GM12872 (cell line): ENCODE measurements around the gene DIP2C.

Experiments used
- TF ChIP-seq, protein P1 (sequence below): IDR thresholded peaks from 3 replicates; pipeline ENCODE4 v1.5.1; 2011; ENCODE audit warnings: low read depth, mild to moderate bottlenecking, low read length, moderate library complexity; ENCODE audit not compliant: insufficient read depth

DIP2C gene

GRCh38 chr10:360653-361052 is 328.8 kb downstream of the DIP2C start:
- TF ChIP-seq, protein P1, sequence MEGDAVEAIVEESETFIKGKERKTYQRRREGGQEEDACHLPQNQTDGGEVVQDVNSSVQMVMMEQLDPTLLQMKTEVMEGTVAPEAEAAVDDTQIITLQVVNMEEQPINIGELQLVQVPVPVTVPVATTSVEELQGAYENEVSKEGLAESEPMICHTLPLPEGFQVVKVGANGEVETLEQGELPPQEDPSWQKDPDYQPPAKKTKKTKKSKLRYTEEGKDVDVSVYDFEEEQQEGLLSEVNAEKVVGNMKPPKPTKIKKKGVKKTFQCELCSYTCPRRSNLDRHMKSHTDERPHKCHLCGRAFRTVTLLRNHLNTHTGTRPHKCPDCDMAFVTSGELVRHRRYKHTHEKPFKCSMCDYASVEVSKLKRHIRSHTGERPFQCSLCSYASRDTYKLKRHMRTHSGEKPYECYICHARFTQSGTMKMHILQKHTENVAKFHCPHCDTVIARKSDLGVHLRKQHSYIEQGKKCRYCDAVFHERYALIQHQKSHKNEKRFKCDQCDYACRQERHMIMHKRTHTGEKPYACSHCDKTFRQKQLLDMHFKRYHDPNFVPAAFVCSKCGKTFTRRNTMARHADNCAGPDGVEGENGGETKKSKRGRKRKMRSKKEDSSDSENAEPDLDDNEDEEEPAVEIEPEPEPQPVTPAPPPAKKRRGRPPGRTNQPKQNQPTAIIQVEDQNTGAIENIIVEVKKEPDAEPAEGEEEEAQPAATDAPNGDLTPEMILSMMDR, result no peak

GRCh38 chr10:359762-360161 is 329.7 kb downstream of the DIP2C start:
- TF ChIP-seq, protein P1, result no peak

- TF ChIP-seq, protein P1, result no peak
These were observed 330.4 kb downstream of the DIP2C start for GRCh38 chr10:359093-359492.

GRCh38 chr10:357201-357950 is 332.1 kb downstream of the DIP2C start:
- TF ChIP-seq, protein P1, result no peak

- TF ChIP-seq, protein P1, result no peak; the same call in 2 of the 3 replicates
These were observed 333.0 kb downstream of the DIP2C start for GRCh38 chr10:356452-356851.

- TF ChIP-seq, protein P1, result no peak
These were observed 334.4 kb downstream of the DIP2C start for GRCh38 chr10:354901-355617.

DNA sequence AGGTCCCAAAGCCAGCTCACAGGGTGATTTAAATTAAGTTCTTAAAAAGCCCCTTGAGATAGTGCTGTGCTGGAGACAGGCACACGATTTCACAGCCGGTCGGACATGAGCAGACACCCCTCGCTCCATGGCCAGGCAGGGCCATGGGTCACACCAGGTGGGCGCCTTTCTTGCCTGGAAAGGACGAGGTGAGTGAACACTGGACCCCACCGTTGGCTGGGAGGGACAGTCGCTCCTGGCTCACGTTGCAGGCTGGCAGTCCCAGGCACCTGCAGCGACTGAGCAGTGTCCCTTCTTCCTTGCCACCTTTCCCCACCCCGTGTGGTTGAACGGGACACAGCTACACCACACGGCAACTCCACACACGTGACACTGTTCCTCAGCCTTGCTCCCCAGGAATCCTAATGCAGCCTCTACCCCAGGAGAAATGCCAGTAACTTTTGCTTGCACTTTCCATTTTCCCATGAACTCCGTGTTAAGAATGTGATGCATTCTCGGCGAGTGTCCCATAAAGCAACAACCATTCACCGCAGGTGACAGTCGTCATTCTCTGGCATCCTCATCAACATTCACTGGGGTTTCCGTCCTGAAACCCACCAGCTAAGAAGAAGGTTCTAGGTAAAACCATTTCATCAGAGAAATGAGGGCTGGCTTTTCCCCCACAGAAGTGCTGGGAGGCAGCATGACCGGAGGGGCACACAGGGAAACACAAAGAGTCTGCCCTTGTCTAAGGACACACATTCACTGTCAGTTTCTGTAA is 336.8 kb downstream of the DIP2C start:
- TF ChIP-seq, protein P1, result no peak
